HepG2 (cell line): ENCODE results near the gene PLEKHG4. TPM values are rescaled to one million over a fixed set of nuclear protein-coding genes. Genes with fewer than 3 reads are reported as not detected.

Source experiments
- ATAC-seq: fragments of 200-7000 bp; cut with Tn5 transposase; 3 replicates; pipeline ENCODE4 v1.9.1; 2020; ENCODE audit warnings: mild to moderate bottlenecking, moderate library complexity
- BruUV-seq: library from RNA; stranded (reverse); fragments of 400-500 nt; replicated peaks from 2 replicates; lab custom pipeline; 2021; lab: Mats Ljungman, UMichigan
- CTCF ChIA-PET: fragments of 300-600 bp; formaldehyde crosslinking; extraction: SDS; loops from one replicate; lab custom pipeline; 2021; ENCODE audit warnings: low total read pairs, inconsistent platforms, low intra/inter-chr PET ratio; lab: Yijun Ruan, JAX
- POLR2A ChIA-PET: fragments of 350-600 bp; sonication (Branson Sonifier 250); formaldehyde crosslinking; loops from one replicate; lab custom pipeline; 2020; ENCODE audit warnings: antibody characterized with exemption, inconsistent platforms; lab: Yijun Ruan, JAX
- DNase-seq: peaks from one replicate; pipeline ENCODE4 v3.0.0-alpha.2; 2015; ENCODE audit warnings: low spot score
- FAIRE-seq: peaks from 3 replicates; lab custom pipeline; 2011; peaks lifted over from hg19 to GRCh38; lab: Jason Lieb, UNC
- H2AFZ ChIP-seq: one replicate; pipeline ENCODE4 v1.6.1; 2011; ENCODE audit warnings: low read length, inconsistent platforms
- H3K27ac ChIP-seq: fragments of 300-600 bp; 3 replicates; pipeline ENCODE4 v1.8.0; 2011; ENCODE audit warnings: mixed run types, mild to moderate bottlenecking, mixed read lengths, low read length, inconsistent platforms; ENCODE audit not compliant: insufficient read depth; ENCODE audit errors: extremely low read length
- H3K27me3 ChIP-seq, 2 experiments: fragments of 200-600 bp in 1 of 2; 2 replicates in 1 of 2; 3 replicates in 1 of 2; pipeline versions ENCODE4 v1.6.0 to v1.8.0; 2011; ENCODE audit warnings: low read length in 2 of 2, mild to moderate bottlenecking in 2 of 2, moderate library complexity in 2 of 2, inconsistent platforms in 1 of 2; ENCODE audit not compliant: insufficient read depth in 2 of 2, control insufficient read depth in 1 of 2
- H3K36me3 ChIP-seq, 2 experiments: fragments of 200-600 bp in 1 of 2; replicated peaks in 1 of 2; 2 replicates in 1 of 2; 3 replicates in 1 of 2; pipeline versions ENCODE4 v1.5.1 to v1.8.0; 2011; ENCODE audit warnings: low read length in 2 of 2, inconsistent platforms in 1 of 2; ENCODE audit not compliant: insufficient read depth in 2 of 2, control insufficient read depth in 1 of 2
- H3K4me1 ChIP-seq: 2 replicates; pipeline ENCODE4 v1.5.1; 2012; ENCODE audit warnings: low read length, inconsistent platforms; ENCODE audit not compliant: insufficient read depth
- H3K4me2 ChIP-seq: 2 replicates; pipeline ENCODE4 v1.6.0; 2011; ENCODE audit warnings: low read depth, low read length, inconsistent platforms
- H3K4me3 ChIP-seq, 3 experiments: fragments of 200-600 bp in 1 of 3; sonication (generic), shearing (Covaris generic) in 1 of 3; replicated peaks in 1 of 3; 2 replicates each; pipeline ENCODE4 v1.5.1; 2011 to 2016; ENCODE audit warnings: low read length in 3 of 3, inconsistent platforms in 2 of 3, low read depth in 2 of 3, mild to moderate bottlenecking in 2 of 3, control low read depth in 1 of 3, mixed read lengths in 1 of 3; ENCODE audit not compliant: insufficient read depth in 1 of 3
- H3K79me2 ChIP-seq: one replicate; pipeline ENCODE4 v1.6.1; 2011; ENCODE audit warnings: low read length, inconsistent platforms; ENCODE audit not compliant: insufficient read depth
- H3K9ac ChIP-seq: 2 replicates; pipeline ENCODE4 v1.6.0; 2011; ENCODE audit warnings: mild to moderate bottlenecking, low read depth, low read length, inconsistent platforms; ENCODE audit not compliant: insufficient read depth
- H3K9me3 ChIP-seq: 2 replicates; pipeline ENCODE4 v1.5.1; 2012; ENCODE audit warnings: mild to moderate bottlenecking, low read length
- H4K20me1 ChIP-seq: 2 replicates; pipeline ENCODE4 v1.6.0; 2011; ENCODE audit warnings: inconsistent platforms, mild to moderate bottlenecking, low read length, moderate library complexity; ENCODE audit not compliant: insufficient read depth
- FOSL2 ChIP-seq: sonication (generic); formaldehyde crosslinking; IDR thresholded peaks from 2 replicates; pipeline ENCODE4 v1.4.0; 2020; ENCODE audit warnings: missing genetic modification reagents
- NRL ChIP-seq: sonication (generic); formaldehyde crosslinking; IDR thresholded peaks from 2 replicates; pipeline ENCODE4 v1.5.0; 2020; ENCODE audit warnings: missing genetic modification reagents, mild to moderate bottlenecking, moderate library complexity, borderline replicate concordance
- PLRG1 ChIP-seq: fragments of 450-650 bp; conservative IDR thresholded peaks from 2 replicates; pipeline ENCODE4 v1.6.1; 2016
- SMAD3 ChIP-seq: sonication (generic); formaldehyde crosslinking; IDR thresholded peaks from 2 replicates; pipeline ENCODE4 v1.4.0; 2020; ENCODE audit warnings: missing genetic modification reagents
- WIZ ChIP-seq: sonication (generic); formaldehyde crosslinking; IDR thresholded peaks from 2 replicates; pipeline ENCODE4 v1.5.1; 2020; ENCODE audit warnings: mild to moderate bottlenecking, missing genetic modification reagents
- ZNF350 ChIP-seq: sonication (generic); formaldehyde crosslinking; IDR thresholded peaks from 2 replicates; pipeline ENCODE4 v1.4.0; 2020; ENCODE audit warnings: mild to moderate bottlenecking, low read depth, missing genetic modification reagents, borderline replicate concordance
- WGBS: methylation state at CpG from one replicate; pipeline ENCODE4 v1.1.6; 2017; ENCODE audit warnings: low lambda C conversion rate; 5-methylcytosine and 5-hydroxymethylcytosine counted together
- in situ Hi-C: cut with HindIII; loops from 2 replicates; pipeline ENCODE4 v1.10.0; 2017; ENCODE audit warnings: low pct_unique_long_range_greater_than_20kb; ENCODE audit not compliant: extremely low pct_ligation_motif_present
- intact Hi-C: fragments of 100-400 bp; cut with micrococcal nuclease; formaldehyde crosslinking; loops from one replicate; pipeline ENCODE4 v1.10.0; 2022; ENCODE audit not compliant: unreplicated experiment
- polyA plus RNA-seq, 8 experiments: library from polyadenylated mRNA; depleted of rRNA in 3 of 8; stranded (reverse) in 7 of 8; unstranded in 1 of 8; fragments of >200 nt; fragmentation: Illumina TruSeq in 4 of 8; extraction: Trizol in 4 of 8; gene quantifications; 2 replicates each; pipeline versions ENCODE4 v1.2.1 to v1.2.3, GENCODE V29; 2011 to 2016; ENCODE audit warnings: low read depth in 4 of 8, missing spikeins in 1 of 8, mixed read lengths in 1 of 8; ENCODE audit not compliant: insufficient read depth in 1 of 8
- total RNA-seq, 5 experiments: library from RNA; depleted of rRNA; stranded (reverse); fragments of >200 nt; fragmentation: Illumina TruSeq; extraction: Trizol; gene quantifications; 2 replicates each; pipeline ENCODE4 v1.2.3, GENCODE V29; 2016; ENCODE audit warnings: low read depth in 1 of 5
- TF ChIP-seq, protein P1 (sequence below): sonication (generic); formaldehyde crosslinking; IDR thresholded peaks from 2 replicates; pipeline ENCODE4 v1.4.0; 2020; ENCODE audit warnings: missing genetic modification reagents, borderline replicate concordance
- TF ChIP-seq, protein P2 (sequence below): sonication (generic); formaldehyde crosslinking; IDR thresholded peaks from 2 replicates; pipeline ENCODE4 v1.8.0; 2022; ENCODE audit warnings: missing genetic modification reagents, low read depth, mild to moderate bottlenecking, borderline replicate concordance

The PLEKHG4 gene
- total and polyA plus RNA-seq, 2 of the 13 experiments (the other 11 are each of a cell fraction or from before 2014, with no cell fraction given) = 7.1 to 13.6 TPM

GRCh38 chr16:67250045-67250327 lies 29.3 kb upstream of the PLEKHG4 start (continued):
- TF ChIP-seq, protein P1, sequence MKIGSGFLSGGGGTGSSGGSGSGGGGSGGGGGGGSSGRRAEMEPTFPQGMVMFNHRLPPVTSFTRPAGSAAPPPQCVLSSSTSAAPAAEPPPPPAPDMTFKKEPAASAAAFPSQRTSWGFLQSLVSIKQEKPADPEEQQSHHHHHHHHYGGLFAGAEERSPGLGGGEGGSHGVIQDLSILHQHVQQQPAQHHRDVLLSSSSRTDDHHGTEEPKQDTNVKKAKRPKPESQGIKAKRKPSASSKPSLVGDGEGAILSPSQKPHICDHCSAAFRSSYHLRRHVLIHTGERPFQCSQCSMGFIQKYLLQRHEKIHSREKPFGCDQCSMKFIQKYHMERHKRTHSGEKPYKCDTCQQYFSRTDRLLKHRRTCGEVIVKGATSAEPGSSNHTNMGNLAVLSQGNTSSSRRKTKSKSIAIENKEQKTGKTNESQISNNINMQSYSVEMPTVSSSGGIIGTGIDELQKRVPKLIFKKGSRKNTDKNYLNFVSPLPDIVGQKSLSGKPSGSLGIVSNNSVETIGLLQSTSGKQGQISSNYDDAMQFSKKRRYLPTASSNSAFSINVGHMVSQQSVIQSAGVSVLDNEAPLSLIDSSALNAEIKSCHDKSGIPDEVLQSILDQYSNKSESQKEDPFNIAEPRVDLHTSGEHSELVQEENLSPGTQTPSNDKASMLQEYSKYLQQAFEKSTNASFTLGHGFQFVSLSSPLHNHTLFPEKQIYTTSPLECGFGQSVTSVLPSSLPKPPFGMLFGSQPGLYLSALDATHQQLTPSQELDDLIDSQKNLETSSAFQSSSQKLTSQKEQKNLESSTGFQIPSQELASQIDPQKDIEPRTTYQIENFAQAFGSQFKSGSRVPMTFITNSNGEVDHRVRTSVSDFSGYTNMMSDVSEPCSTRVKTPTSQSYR (CRISPR knock-in tag) = no peak
- TF ChIP-seq WIZ (CRISPR knock-in tag) (no peak), FOSL2 (CRISPR knock-in tag) (no peak), PLRG1 (no peak), ZNF350 (CRISPR knock-in tag) (no peak)
- TF ChIP-seq, protein P2, sequence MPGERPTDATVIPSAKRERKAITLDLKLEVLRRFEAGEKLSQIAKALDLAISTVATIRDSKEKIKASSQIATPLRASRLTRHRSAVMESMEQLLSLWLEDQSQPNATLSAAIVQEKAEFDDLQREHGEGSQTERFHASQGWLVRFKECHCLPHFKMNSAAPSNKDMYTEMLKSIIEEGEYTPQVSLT (CRISPR knock-in tag) = no peak

DNA sequence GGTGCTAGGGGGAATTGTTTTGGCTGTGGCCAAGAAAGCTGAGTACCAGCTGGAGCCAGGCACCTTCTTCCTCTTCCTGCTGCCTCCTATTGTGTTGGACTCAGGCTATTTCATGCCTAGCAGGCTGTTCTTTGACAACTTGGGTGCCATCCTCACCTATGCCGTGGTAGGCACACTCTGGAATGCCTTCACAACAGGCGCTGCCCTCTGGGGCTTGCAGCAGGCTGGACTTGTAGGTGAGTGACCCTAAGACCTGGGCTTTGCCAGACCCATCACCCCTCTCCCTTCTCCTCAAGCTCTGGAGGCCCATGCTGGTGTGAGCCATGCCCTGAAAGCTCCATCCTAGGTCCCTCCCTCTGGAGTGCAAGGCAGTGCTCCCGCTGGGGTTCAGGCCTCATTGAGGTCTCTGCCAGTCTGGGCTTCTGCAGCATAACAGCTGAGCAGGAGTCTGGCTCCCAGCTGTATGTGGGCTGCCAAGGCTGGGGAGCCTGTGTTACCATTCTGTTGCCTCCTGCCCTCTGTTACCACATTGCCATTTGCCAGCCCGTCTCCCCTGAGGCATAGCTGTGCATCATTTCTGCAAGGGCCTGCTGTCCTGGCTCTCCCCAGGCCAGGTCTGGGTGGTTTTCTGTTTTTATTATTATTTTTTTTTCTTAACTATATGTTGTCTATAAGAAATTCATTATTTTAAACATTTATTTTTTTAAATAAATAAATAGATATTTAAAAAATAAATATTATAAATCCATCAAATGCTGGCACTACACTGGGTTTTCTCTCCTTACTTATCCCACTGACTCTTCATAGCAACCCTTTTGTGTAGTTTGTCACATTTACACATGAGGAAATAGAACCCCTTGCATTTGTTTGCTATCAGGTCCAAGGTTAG lies 26.5 kb upstream of the PLEKHG4 start:
- in situ Hi-C loops = no loop called here

More for the DNA sequence above, 26.5 kb upstream of the PLEKHG4 start:
- H3K9me3 ChIP-seq = no peaks in the 10 kb centered on the region
- no peak overlapping the region for H2AFZ ChIP-seq
- H3K4me3 ChIP-seq = no peak overlapping the region
- H3K9ac ChIP-seq = no peak overlapping the region
- no peak overlapping the region for H3K4me2 ChIP-seq
- DNase-seq (no peak), ATAC-seq (no peak), FAIRE-seq (no peak)
- POLR2A ChIA-PET = interaction anchor here (1.1 kb wide), 1 partner anchor 15 kb away, joined by 3 read pairs; no protein-coding TSS in a partner anchor
- H4K20me1 ChIP-seq = no peaks in the 10 kb centered on the region
- H3K79me2 ChIP-seq = no peaks in the 10 kb centered on the region
- H3K36me3 ChIP-seq = no peaks in the 10 kb centered on the region
- peaks cover 34% of the 10 kb centered on the region for H3K4me1 ChIP-seq
- no TSS peak for BruUV-seq
- WGBS = 87% methylated on average over 1 of the region's 4 CpGs
- peaks cover 0 to 22% of the 10 kb centered on the region in 2 experiments; a peak in 3 of 5 replicates for H3K27me3 ChIP-seq
- TF ChIP-seq SMAD3 (no peak), NRL (CRISPR knock-in tag) (0 out of 2 replicates have a peak, but pooled peaks have one; percentile 27)
- TF ChIP-seq, all 625 proteins: peak for 1
- intact Hi-C loops = no loop called here
- no peak overlapping the region for H3K27ac ChIP-seq
- CTCF ChIA-PET = no interaction called here
